Mucosa of rectum (tissue), 2 donors: ENCODE data around the gene PEAR1.

Experiments used
- H3K27ac ChIP-seq, 2 donors: one replicate each; pipeline ENCODE4 v1.7.0; 2013; ENCODE audit warnings: inconsistent platforms in 2 of 2, low read depth in 2 of 2, low read length in 2 of 2
- H3K27me3 ChIP-seq, 2 donors: one replicate each; pipeline ENCODE4 v1.7.0; 2013; ENCODE audit warnings: low read length in 2 of 2; ENCODE audit not compliant: control insufficient read depth in 2 of 2, insufficient read depth in 2 of 2
- H3K36me3 ChIP-seq, 2 donors: one replicate each; pipeline ENCODE4 v1.7.0; 2013; ENCODE audit warnings: low read length in 2 of 2; ENCODE audit not compliant: control insufficient read depth in 2 of 2, insufficient read depth in 2 of 2
- H3K4me1 ChIP-seq, 2 donors: one replicate each; pipeline ENCODE4 v1.7.0; 2013; ENCODE audit warnings: low read length in 2 of 2, mild to moderate bottlenecking in 1 of 2; ENCODE audit not compliant: control insufficient read depth in 2 of 2, insufficient read depth in 2 of 2
- H3K4me3 ChIP-seq, 2 donors: one replicate each; pipeline ENCODE4 v1.7.0; 2013; ENCODE audit warnings: low read length in 2 of 2
- H3K9ac ChIP-seq, 2 donors: one replicate each; pipeline ENCODE4 v1.7.0; 2013; ENCODE audit warnings: low read length in 2 of 2, low read depth in 1 of 2, mild to moderate bottlenecking in 1 of 2
- H3K9me3 ChIP-seq, 2 donors: one replicate each; pipeline ENCODE4 v1.7.0; 2013; ENCODE audit warnings: low read length in 2 of 2; ENCODE audit not compliant: control insufficient read depth in 2 of 2
- donor health status: healthy.
- donor health status: Normal muscosa, but diverticular disease.

PEAR1 gene

GRCh38 chr1:156881663-156882062 lies 11.9 kb upstream of the PEAR1 start:
- H3K4me1 ChIP-seq, result no peaks in the 10 kb centered on the region
- peaks cover 14 to 15% of the 10 kb centered on the region in 2 donors for H3K27me3 ChIP-seq
- no peak overlapping the region for H3K9ac ChIP-seq
- H3K36me3 ChIP-seq, result no peaks in the 10 kb centered on the region
- H3K27ac ChIP-seq, result no peak overlapping the region
- H3K4me3 ChIP-seq, result no peak overlapping the region
- no peaks in the 10 kb centered on the region for H3K9me3 ChIP-seq

- Histone ChIP-seq H3K4me1 (no peaks in the 10 kb centered on the region), H3K9me3 (no peaks in the 10 kb centered on the region), H3K27ac (no peak overlapping the region), H3K9ac (no peak overlapping the region), H3K4me3 (no peak overlapping the region), H3K36me3 (no peaks in the 10 kb centered on the region), H3K27me3 (peaks cover 12 to 17% of the 10 kb centered on the region in 2 donors)
Measured at GRCh38 chr1:156882543-156882942, 11.0 kb upstream of the PEAR1 start.

GRCh38 chr1:156883919-156884318 lies 9.6 kb upstream of the PEAR1 start:
- Histone ChIP-seq H3K27ac (no peak overlapping the region), H3K27me3 (peaks cover 9 to 15% of the 10 kb centered on the region in 2 donors), H3K9ac (no peak overlapping the region), H3K4me1 (no peaks in the 10 kb centered on the region), H3K4me3 (no peak overlapping the region), H3K9me3 (no peaks in the 10 kb centered on the region), H3K36me3 (no peaks in the 10 kb centered on the region)

GRCh38 chr1:156884560-156885184 lies 8.8 kb upstream of the PEAR1 start:
- Histone ChIP-seq H3K9me3 (no peaks in the 10 kb centered on the region), H3K4me1 (no peaks in the 10 kb centered on the region), H3K27me3 (peaks cover 9 to 15% of the 10 kb centered on the region in 2 donors), H3K4me3 (no peak overlapping the region), H3K36me3 (no peaks in the 10 kb centered on the region), H3K9ac (no peak overlapping the region), H3K27ac (no peak overlapping the region)

GRCh38 chr1:156885314-156885713 lies 8.2 kb upstream of the PEAR1 start:
- H3K36me3 ChIP-seq, result no peaks in the 10 kb centered on the region
- H3K27ac ChIP-seq, result no peak overlapping the region
- no peaks in the 10 kb centered on the region for H3K9me3 ChIP-seq
- no peak overlapping the region for H3K4me3 ChIP-seq
- H3K4me1 ChIP-seq, result no peaks in the 10 kb centered on the region
- H3K9ac ChIP-seq, result no peak overlapping the region
- H3K27me3 ChIP-seq, result peaks cover 9 to 15% of the 10 kb centered on the region in 2 donors

GRCh38 chr1:156885880-156886355 lies 7.6 kb upstream of the PEAR1 start:
- Histone ChIP-seq H3K27me3 (peaks cover 9 to 15% of the 10 kb centered on the region in 2 donors), H3K4me3 (no peak overlapping the region), H3K4me1 (no peaks in the 10 kb centered on the region)

GRCh38 chr1:156886583-156887281 lies 6.8 kb upstream of the PEAR1 start:
- Histone ChIP-seq H3K27me3 (peaks cover 11 to 19% of the 10 kb centered on the region in 2 donors), H3K36me3 (no peaks in the 10 kb centered on the region), H3K4me3 (no peak overlapping the region), H3K27ac (no peak overlapping the region), H3K9me3 (no peaks in the 10 kb centered on the region), H3K9ac (no peak overlapping the region), H3K4me1 (no peaks in the 10 kb centered on the region)

More at GRCh38 chr1:156885880-156886355, 7.6 kb upstream of the PEAR1 start:
- Histone ChIP-seq H3K9ac (no peak overlapping the region), H3K36me3 (no peaks in the 10 kb centered on the region), H3K9me3 (no peaks in the 10 kb centered on the region), H3K27ac (no peak overlapping the region)

- Histone ChIP-seq H3K27ac (no peak overlapping the region), H3K27me3 (peaks cover 16 to 17% of the 10 kb centered on the region in 2 donors), H3K9ac (no peak overlapping the region), H3K9me3 (no peaks in the 10 kb centered on the region), H3K36me3 (no peaks in the 10 kb centered on the region), H3K4me3 (no peak overlapping the region), H3K4me1 (no peaks in the 10 kb centered on the region)
Measured at GRCh38 chr1:156887317-156887716, 6.2 kb upstream of the PEAR1 start.

- Histone ChIP-seq H3K9me3 (no peaks in the 10 kb centered on the region), H3K36me3 (no peaks in the 10 kb centered on the region), H3K27ac (no peak overlapping the region), H3K27me3 (peaks cover 16 to 17% of the 10 kb centered on the region in 2 donors), H3K4me1 (no peaks in the 10 kb centered on the region), H3K9ac (no peak overlapping the region), H3K4me3 (no peak overlapping the region)
Measured at GRCh38 chr1:156887734-156888133, 5.8 kb upstream of the PEAR1 start.

GRCh38 chr1:156889802-156890580 lies 3.5 kb upstream of the PEAR1 start:
- Histone ChIP-seq H3K36me3 (no peaks in the 10 kb centered on the region), H3K4me1 (no peaks in the 10 kb centered on the region), H3K27ac (no peak overlapping the region), H3K9me3 (no peaks in the 10 kb centered on the region), H3K27me3 (peaks cover 20 to 35% of the 10 kb centered on the region in 2 donors), H3K4me3 (no peak overlapping the region), H3K9ac (no peak overlapping the region)
